GM12865 (cell line): ENCODE results near the gene SPTAN1.

Experiments used
- DNase-seq: peaks from one replicate; pipeline ENCODE4 v3.0.0; 2010; ENCODE audit warnings: low read depth
- H3K4me3 ChIP-seq: 2 replicates; pipeline ENCODE4 v1.5.1; 2011; ENCODE audit warnings: mild to moderate bottlenecking, low read depth, low read length, control low read depth
- TF ChIP-seq, protein P1 (sequence below): IDR thresholded peaks from 2 replicates; pipeline ENCODE4 v1.5.1; 2011; ENCODE audit warnings: low read length, control low read depth, low read depth, inconsistent platforms; ENCODE audit not compliant: insufficient read depth; ENCODE audit errors: missing control alignments

SPTAN1 gene

GRCh38 chr9:128595471-128595870 is 43.1 kb downstream of the SPTAN1 start:
- DNase-seq: no peak
- H3K4me3 ChIP-seq: no peak overlapping the region
- TF ChIP-seq, protein P1, sequence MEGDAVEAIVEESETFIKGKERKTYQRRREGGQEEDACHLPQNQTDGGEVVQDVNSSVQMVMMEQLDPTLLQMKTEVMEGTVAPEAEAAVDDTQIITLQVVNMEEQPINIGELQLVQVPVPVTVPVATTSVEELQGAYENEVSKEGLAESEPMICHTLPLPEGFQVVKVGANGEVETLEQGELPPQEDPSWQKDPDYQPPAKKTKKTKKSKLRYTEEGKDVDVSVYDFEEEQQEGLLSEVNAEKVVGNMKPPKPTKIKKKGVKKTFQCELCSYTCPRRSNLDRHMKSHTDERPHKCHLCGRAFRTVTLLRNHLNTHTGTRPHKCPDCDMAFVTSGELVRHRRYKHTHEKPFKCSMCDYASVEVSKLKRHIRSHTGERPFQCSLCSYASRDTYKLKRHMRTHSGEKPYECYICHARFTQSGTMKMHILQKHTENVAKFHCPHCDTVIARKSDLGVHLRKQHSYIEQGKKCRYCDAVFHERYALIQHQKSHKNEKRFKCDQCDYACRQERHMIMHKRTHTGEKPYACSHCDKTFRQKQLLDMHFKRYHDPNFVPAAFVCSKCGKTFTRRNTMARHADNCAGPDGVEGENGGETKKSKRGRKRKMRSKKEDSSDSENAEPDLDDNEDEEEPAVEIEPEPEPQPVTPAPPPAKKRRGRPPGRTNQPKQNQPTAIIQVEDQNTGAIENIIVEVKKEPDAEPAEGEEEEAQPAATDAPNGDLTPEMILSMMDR: no peak

GRCh38 chr9:128600099-128600498 is 47.7 kb downstream of the SPTAN1 start:
- no peak overlapping the region for H3K4me3 ChIP-seq
- peak; percentile 7 for DNase-seq
- TF ChIP-seq, protein P1: no peak

DNA sequence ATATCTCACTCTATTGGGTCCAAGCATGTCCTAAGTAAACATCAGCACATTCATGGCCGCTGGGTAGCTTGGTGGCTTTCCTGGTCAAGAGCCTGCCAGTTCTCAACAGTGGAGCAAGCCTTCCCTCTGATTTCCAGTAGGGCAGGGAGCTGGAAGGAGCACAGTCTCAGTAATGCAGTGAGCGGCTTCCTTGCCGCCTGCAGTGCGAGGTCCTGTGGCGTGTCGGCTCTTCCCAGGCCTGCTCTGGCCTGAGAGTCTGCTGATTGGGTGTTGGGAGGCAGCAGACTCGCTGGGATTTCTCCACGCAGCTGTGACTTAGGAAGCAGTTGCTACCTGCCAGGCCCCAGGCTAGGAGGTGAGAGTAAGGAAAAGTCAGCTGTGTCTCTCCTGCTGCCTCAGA is 51.3 kb downstream of the SPTAN1 start:
- TF ChIP-seq, protein P1: no peak
- no peak overlapping the region for H3K4me3 ChIP-seq
- DNase-seq: no peak

DNA sequence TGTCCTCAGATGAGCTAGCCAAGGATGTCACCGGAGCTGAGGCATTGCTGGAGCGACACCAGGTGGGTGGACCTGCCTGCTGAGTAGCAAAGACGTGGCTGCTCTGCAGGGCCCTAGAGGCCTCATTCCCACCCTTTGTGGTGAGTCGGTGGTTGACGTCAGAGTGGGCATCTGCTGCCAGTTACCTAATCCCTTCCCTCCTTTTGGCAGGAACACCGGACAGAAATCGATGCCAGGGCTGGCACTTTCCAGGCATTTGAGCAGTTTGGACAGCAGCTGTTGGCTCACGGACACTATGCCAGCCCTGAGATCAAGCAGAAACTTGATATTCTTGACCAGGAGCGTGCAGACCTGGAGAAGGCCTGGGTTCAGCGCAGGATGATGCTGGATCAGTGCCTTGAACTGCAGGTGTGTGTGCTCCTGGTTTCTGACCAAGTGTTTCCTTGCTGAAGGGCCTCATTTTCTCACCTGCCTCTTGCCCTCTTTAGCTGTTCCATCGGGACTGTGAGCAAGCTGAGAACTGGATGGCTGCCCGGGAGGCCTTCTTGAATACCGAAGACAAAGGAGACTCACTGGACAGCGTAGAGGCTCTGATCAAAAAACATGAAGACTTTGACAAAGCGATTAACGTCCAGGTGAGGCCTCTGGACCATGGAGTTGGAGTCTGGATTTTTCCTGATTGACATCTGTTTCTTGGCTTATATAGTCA is 55.4 kb downstream of the SPTAN1 start:
- TF ChIP-seq, protein P1: no peak
- no peak overlapping the region for H3K4me3 ChIP-seq
- DNase-seq: no peak

DNA sequence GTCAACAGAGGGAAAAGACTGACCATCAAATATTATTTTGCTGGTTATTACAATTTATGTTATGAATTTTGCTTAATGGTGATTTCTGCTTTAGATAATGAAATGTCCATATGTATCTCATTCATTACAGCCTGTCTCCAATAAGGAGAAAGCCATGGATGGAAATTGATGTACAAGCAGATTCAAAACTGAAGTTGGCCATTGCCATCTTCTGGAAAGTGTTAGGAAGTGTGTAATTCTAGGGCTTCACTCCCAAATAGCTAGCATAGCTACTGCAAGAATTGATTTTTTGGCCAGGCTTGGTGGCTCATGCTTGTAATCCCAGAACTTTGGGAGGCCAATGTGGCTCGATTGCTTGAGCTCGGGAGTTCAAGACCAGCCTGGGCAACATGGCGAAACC is 58.5 kb downstream of the SPTAN1 start:
- no peak for DNase-seq
- no peak overlapping the region for H3K4me3 ChIP-seq
- TF ChIP-seq, protein P1: no peak

DNA sequence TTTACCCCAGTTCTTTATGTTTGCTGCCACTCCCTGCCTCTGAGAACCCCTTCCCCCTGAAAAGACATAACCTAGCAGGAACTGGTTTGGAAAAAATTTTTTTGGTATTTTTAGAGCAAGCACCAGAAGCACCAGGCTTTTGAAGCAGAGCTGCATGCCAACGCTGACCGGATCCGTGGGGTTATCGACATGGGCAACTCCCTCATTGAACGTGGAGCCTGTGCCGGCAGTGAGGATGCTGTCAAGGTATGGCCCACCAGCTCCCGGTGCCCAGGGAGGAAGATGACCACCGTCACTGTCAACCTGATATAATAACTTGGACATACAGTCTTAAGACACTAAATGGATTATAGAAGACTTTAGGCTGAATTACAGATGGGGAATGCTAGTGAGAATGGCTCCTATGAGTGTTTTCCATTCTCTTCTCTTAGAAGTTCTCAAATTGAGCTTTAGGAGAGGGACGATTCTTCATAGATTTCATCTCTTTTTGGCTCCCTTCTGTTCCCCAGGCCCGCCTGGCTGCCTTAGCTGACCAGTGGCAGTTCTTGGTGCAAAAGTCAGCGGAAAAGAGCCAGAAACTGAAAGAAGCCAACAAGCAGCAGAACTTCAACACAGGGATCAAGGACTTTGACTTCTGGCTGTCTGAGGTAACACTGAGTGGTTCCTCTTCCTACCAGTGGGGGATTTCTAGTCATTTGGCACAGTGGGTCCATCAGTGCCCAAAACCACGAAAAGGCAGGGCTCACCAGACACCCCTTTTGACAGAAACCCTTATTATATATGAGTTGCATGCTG is 59.4 kb downstream of the SPTAN1 start:
- TF ChIP-seq, protein P1: no peak
- H3K4me3 ChIP-seq: no peak overlapping the region
- no peak for DNase-seq
